Islet of Langerhans (tissue), 1 donor: ENCODE data around the gene PRR33.

Source experiments
- FAIRE-seq: peaks from one replicate; lab custom pipeline; 2011; peaks lifted over from hg19 to GRCh38; lab: Jason Lieb, UNC

PRR33 gene

GRCh38 chr11:1916132-1916985 is 24.7 kb upstream of the PRR33 start:
- no peak for FAIRE-seq

GRCh38 chr11:1915795-1916131 is 24.1 kb upstream of the PRR33 start:
- FAIRE-seq: no peak

GRCh38 chr11:1913271-1914060 is 21.8 kb upstream of the PRR33 start:
- FAIRE-seq: no peak

- FAIRE-seq: no peak
These were observed 20.7 kb upstream of the PRR33 start for GRCh38 chr11:1912289-1912878.

GRCh38 chr11:1909524-1909923 is 17.8 kb upstream of the PRR33 start:
- no peak for FAIRE-seq

GRCh38 chr11:1908618-1909017 is 16.9 kb upstream of the PRR33 start:
- no peak for FAIRE-seq

- no peak for FAIRE-seq
These were observed 15.1 kb upstream of the PRR33 start for GRCh38 chr11:1906611-1907423.

- no peak for FAIRE-seq
These were observed 14.5 kb upstream of the PRR33 start for GRCh38 chr11:1906181-1906580.

GRCh38 chr11:1899686-1900085 is 8.0 kb upstream of the PRR33 start:
- no peak for FAIRE-seq

DNA sequence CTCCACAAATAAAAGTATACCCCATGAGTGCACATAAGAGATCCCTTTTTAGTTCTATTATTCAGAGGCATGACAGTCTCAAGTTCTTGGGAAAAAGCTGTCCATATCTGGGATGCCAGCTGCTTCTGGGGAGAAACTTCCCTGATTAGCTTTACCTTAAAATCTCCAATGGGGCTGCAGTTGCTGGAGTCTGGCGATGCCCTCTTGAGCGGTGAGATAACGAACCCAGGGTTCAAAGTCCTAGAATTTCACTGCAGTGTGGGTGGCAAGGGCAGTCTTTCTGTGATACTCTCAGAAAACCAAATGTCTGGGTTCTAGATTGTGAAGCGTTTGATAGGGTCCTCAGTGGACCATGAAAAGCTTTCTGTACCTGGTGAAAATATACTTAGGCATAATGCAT is 7.4 kb upstream of the PRR33 start:
- FAIRE-seq: no peak

GRCh38 chr11:1896923-1897322 is 5.2 kb upstream of the PRR33 start:
- no peak for FAIRE-seq

DNA sequence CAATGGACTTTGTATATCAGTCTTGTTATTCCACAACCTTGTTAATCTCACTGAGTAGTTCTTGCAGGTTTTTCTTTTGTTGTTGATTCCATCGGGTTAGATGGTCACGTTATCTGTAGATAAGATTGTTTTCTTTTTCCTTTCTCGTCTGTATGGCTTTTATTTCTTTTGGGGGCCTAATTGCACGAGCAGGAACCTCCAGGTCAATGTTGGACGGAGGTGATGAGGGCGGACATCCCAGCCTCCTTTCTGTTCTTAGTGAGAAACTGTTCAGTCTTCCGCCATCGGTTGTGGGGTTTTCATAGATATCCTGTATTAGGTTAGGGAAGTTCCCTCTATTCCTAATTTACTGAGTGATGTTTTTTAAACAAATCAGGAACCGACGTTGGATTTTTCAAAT is 4.8 kb upstream of the PRR33 start:
- no peak for FAIRE-seq

DNA sequence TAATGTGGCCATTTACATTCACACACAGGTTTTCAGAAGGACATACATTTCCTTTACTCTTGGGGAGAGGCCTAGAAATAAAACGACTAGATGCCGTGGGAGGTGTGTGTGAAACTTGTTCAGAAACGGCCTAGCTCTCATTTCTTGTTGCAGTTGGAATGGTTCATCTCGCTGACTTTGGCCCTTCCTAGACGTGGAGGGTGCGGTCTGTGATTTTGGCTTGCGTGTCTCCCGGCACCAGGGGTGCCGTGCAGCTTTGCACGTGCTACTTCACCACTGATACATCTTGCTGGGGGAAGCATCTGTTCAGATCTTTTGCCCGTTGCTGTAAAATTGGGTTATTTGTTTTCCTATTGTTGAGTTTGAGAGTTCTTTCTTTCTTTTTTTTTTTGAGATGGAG is 3.1 kb upstream of the PRR33 start:
- no peak for FAIRE-seq

- FAIRE-seq: no peak
These were observed 2.1 kb upstream of the PRR33 start for GRCh38 chr11:1893581-1894359.

GRCh38 chr11:1892558-1892957 is 863 bp upstream of the PRR33 start:
- FAIRE-seq: no peak

GRCh38 chr11:1892116-1892515 is 421 bp upstream of the PRR33 start:
- no peak for FAIRE-seq

- FAIRE-seq: no peak
These were observed 552 bp downstream of the PRR33 start for GRCh38 chr11:1890856-1891830.

- FAIRE-seq: no peak
These were observed 1.5 kb downstream of the PRR33 start for GRCh38 chr11:1889941-1890855.

DNA sequence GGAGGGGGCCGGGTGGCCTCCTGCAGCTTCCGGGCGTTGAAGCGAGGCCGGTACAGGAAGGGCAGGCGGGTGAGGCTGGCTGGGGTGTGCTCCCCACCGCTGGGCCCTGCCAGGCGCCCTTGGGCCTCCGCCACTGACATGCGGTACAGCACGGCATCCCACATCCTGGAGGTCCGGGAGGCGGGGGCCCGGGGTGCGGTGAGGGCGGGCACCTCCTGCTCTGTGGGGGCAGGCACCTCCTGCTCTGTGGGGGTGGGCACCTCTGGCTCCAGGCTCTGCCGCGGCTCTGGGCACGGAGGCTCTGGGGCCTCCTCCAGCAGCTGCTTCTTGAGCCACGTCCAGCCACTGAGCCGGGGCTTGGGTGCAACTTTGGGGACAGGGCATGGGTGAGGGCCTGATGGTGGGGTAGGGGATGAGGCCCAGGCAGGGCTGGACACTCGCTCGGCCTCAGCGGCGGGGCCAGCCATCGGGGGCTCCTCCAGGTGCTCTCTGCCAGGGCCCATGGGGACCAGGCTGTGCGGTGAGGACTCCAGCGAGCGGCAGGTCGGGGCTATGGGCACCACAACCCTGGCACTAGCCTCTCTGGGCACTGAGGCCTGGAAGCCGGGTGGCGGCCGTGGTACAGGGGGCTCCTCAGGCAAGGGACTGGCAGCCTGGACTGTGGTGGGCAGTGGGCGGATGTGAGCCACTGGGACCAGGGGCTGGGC is 2.3 kb downstream of the PRR33 start:
- no peak for FAIRE-seq
